Panc1 (cell line): ENCODE data around the gene SYAP1.
"Not testable (repeated sequence)": the region's sequence is repeated elsewhere in the genome, so short reads cannot be mapped to it uniquely, and the experiment has no call there.

Source experiments
- CTCF ChIP-seq: fragments of 450-650 bp; IDR thresholded peaks from 2 replicates; pipeline ENCODE4 v1.5.1; 2017; ENCODE audit warnings: mild to moderate bottlenecking
- REST ChIP-seq, 2 experiments: IDR thresholded peaks; 2 replicates each; pipeline ENCODE4 v1.6.1; 2011 to 2012; ENCODE audit warnings: low read depth in 2 of 2, control low read depth in 1 of 2, low read length in 1 of 2, mild to moderate bottlenecking in 1 of 2, moderate library complexity in 1 of 2; ENCODE audit not compliant: insufficient read depth in 1 of 2
- SIN3A ChIP-seq: IDR thresholded peaks from 2 replicates; pipeline ENCODE4 v1.6.1; 2012; ENCODE audit warnings: low read depth, mild to moderate bottlenecking, low read length, moderate library complexity, borderline replicate concordance; ENCODE audit not compliant: insufficient read depth

DNA sequence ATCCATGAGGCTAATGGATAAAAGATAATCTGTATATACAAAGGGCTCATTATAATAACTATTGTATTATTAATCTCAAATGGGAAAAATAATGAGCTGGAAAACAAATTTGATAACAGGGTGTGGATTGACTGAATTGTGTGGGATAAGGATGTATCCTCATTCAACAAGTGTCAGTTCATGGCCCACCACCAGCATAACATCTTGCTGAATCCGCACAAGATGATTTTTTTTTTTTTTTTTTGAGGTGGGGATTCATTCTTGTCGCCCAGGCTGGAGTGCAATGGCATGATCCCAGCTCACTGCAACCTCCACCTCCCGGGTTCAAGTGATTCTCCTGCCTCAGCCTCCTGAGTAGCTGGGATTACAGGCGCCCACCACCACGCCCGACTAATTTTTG is 3.8 kb upstream of the SYAP1 start:
- TF ChIP-seq CTCF; SIN3A; REST (IDR thresholded peaks at IDR 0.05; ENCODE audit: insufficient read depth in 1 of 2, low read depth in 2 of 2, low read length in 1 of 2): not testable (repeated sequence)
